DMS153 treated with DMSO at 0.1 percent for 48 hours (cell line): Measurements from ENCODE around the gene TGFBRAP1.
"Not testable (repeated sequence)": the region's sequence is repeated elsewhere in the genome, so short reads cannot be mapped to it uniquely, and the experiment has no call there.

Source experiments
- DNase-seq: peaks from one replicate; lab custom pipeline; 2025; ENCODE audit not compliant: unreplicated experiment; lab: John Stamatoyannopoulos, UW

The TGFBRAP1 gene

GRCh38 chr2:105361102-105361889 lies 31.8 kb upstream of the TGFBRAP1 start:
- no peak for DNase-seq

GRCh38 chr2:105358593-105358992 lies 29.1 kb upstream of the TGFBRAP1 start:
- no peak for DNase-seq

GRCh38 chr2:105357122-105357521 lies 27.6 kb upstream of the TGFBRAP1 start:
- no peak for DNase-seq

GRCh38 chr2:105344704-105345345 lies 15.3 kb upstream of the TGFBRAP1 start:
- DNase-seq = no peak

GRCh38 chr2:105339414-105339813 lies 9.9 kb upstream of the TGFBRAP1 start:
- no peak for DNase-seq

GRCh38 chr2:105338020-105338385 lies 8.5 kb upstream of the TGFBRAP1 start:
- no peak for DNase-seq

- DNase-seq = peak; percentile 85
Observed at GRCh38 chr2:105337122-105338019, 7.8 kb upstream of the TGFBRAP1 start, which contains the start of gene C2orf49. Gene C2orf49 (plus strand): TSS chr2:105337540. CDS start chr2:105337588, 48 bp downstream.

- no peak for DNase-seq
Observed at GRCh38 chr2:105336786-105337121, 7.2 kb upstream of the TGFBRAP1 start.

- no peak for DNase-seq
Observed at GRCh38 chr2:105335469-105335868, 5.9 kb upstream of the TGFBRAP1 start.

- DNase-seq = no peak
Observed at GRCh38 chr2:105334211-105334610, 4.7 kb upstream of the TGFBRAP1 start.

GRCh38 chr2:105330681-105331375 lies 1.3 kb upstream of the TGFBRAP1 start:
- DNase-seq = no peak

- no peak for DNase-seq
Observed at GRCh38 chr2:105329197-105329554, 359 bp downstream of the TGFBRAP1 start.

GRCh38 chr2:105328281-105329196 lies 996 bp downstream of the TGFBRAP1 start:
- DNase-seq = no peak

GRCh38 chr2:105327690-105328089 lies 1.8 kb downstream of the TGFBRAP1 start:
- no peak for DNase-seq

- DNase-seq = not testable (repeated sequence)
Observed at GRCh38 chr2:105327271-105327670, 2.3 kb downstream of the TGFBRAP1 start.

- no peak for DNase-seq
Observed at GRCh38 chr2:105325389-105325963, 4.1 kb downstream of the TGFBRAP1 start.

- DNase-seq = no peak
Observed at GRCh38 chr2:105324732-105325131, 4.8 kb downstream of the TGFBRAP1 start.

- no peak for DNase-seq
Observed at GRCh38 chr2:105324101-105324500, 5.4 kb downstream of the TGFBRAP1 start.

GRCh38 chr2:105323111-105323510 lies 6.4 kb downstream of the TGFBRAP1 start:
- no peak for DNase-seq
